GM19324 (cell line): ENCODE measurements around the gene SIK3.

Experiments used
- ATAC-seq: cut with Tn5 transposase; IDR thresholded peaks from one replicate; pipeline ENCODE4 v1.9.1; 2021; ENCODE audit warnings: mild to moderate bottlenecking, moderate library complexity; ENCODE audit not compliant: unreplicated experiment, low FRiP score

Gene SIK3

GRCh38 chr11:116976941-116977570 is 121.2 kb downstream of the SIK3 start:
- ATAC-seq: no peak

GRCh38 chr11:116975661-116976060 is 122.6 kb downstream of the SIK3 start:
- no peak for ATAC-seq

GRCh38 chr11:116973270-116973669 is 125.0 kb downstream of the SIK3 start:
- ATAC-seq: no peak

GRCh38 chr11:116972691-116973090 is 125.5 kb downstream of the SIK3 start:
- ATAC-seq: no peak

- ATAC-seq: no peak
Observed at GRCh38 chr11:116970485-116971292, 127.5 kb downstream of the SIK3 start.

- ATAC-seq: no peak
Observed at GRCh38 chr11:116969694-116970093, 128.5 kb downstream of the SIK3 start.

GRCh38 chr11:116964269-116964668 is 134.0 kb downstream of the SIK3 start:
- ATAC-seq: no peak

- ATAC-seq: no peak
Observed at GRCh38 chr11:116963813-116964212, 134.4 kb downstream of the SIK3 start.

- no peak for ATAC-seq
Observed at GRCh38 chr11:116962108-116962507, 136.1 kb downstream of the SIK3 start.

- ATAC-seq: no peak
Observed at GRCh38 chr11:116960930-116961329, 137.3 kb downstream of the SIK3 start.

GRCh38 chr11:116958246-116958645 is 140.0 kb downstream of the SIK3 start:
- ATAC-seq: no peak

GRCh38 chr11:116955949-116956348 is 142.3 kb downstream of the SIK3 start:
- ATAC-seq: no peak

GRCh38 chr11:116955548-116955947 is 142.7 kb downstream of the SIK3 start:
- ATAC-seq: no peak

GRCh38 chr11:116953530-116954285 is 144.5 kb downstream of the SIK3 start:
- ATAC-seq: no peak

GRCh38 chr11:116951762-116952161 is 146.5 kb downstream of the SIK3 start:
- ATAC-seq: no peak

GRCh38 chr11:116950210-116950609 is 148.0 kb downstream of the SIK3 start:
- no peak for ATAC-seq

GRCh38 chr11:116948391-116948790 is 149.8 kb downstream of the SIK3 start:
- ATAC-seq: no peak

GRCh38 chr11:116946414-116946813 is 151.8 kb downstream of the SIK3 start:
- no peak for ATAC-seq

GRCh38 chr11:116939499-116939898 is 158.7 kb downstream of the SIK3 start:
- no peak for ATAC-seq

- no peak for ATAC-seq
Observed at GRCh38 chr11:116938471-116939070, 159.7 kb downstream of the SIK3 start.
